ENCODE measurements around the gene HS6ST3. TPM values are rescaled to one million over a fixed set of nuclear protein-coding genes. Genes with fewer than 3 reads are reported as not detected.

HS6ST3 gene
- total and polyA plus RNA-seq, 8 donors = 0.03 to 0.15 (median 0.10) TPM

- DNase-seq (no peak), ATAC-seq (no peak)
- Histone ChIP-seq H3K27me3 (no peaks in the 10 kb centered on the region), H3K9me3 (no peaks in the 10 kb centered on the region), H3K4me1 (no peaks in the 10 kb centered on the region), H3K27ac (no peak overlapping the region), H3K36me3 (no peaks in the 10 kb centered on the region), H3K4me3 (no peak overlapping the region)
- TF ChIP-seq, protein P1, sequence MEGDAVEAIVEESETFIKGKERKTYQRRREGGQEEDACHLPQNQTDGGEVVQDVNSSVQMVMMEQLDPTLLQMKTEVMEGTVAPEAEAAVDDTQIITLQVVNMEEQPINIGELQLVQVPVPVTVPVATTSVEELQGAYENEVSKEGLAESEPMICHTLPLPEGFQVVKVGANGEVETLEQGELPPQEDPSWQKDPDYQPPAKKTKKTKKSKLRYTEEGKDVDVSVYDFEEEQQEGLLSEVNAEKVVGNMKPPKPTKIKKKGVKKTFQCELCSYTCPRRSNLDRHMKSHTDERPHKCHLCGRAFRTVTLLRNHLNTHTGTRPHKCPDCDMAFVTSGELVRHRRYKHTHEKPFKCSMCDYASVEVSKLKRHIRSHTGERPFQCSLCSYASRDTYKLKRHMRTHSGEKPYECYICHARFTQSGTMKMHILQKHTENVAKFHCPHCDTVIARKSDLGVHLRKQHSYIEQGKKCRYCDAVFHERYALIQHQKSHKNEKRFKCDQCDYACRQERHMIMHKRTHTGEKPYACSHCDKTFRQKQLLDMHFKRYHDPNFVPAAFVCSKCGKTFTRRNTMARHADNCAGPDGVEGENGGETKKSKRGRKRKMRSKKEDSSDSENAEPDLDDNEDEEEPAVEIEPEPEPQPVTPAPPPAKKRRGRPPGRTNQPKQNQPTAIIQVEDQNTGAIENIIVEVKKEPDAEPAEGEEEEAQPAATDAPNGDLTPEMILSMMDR (IDR thresholded peaks at IDR 0.05) = no peak
- intact Hi-C loops (cut with DNase I) = no loop called here
Measured at GRCh38 chr13:96161141-96161540, 71.2 kb downstream of the HS6ST3 start.

DNA sequence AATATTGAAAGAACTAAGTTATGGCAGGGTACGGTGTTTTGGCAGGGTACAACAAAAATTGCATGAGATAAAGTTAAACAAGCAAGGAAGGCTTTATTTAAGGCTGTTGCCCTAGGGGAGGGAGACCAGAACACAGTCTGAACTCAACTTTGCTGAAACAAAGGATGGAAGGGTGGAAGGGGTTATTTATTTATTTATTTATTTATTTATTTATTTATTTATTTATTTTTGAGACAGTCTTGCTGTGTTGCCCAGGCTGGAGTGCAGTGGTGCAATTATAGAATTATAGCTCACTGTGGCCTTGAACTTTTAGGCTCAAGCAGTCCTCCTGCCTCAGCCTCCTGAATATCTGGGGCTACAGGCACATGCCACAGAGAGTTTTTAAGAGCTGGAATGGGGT, 75.9 kb downstream of the HS6ST3 start:
- TF ChIP-seq, protein P1 (IDR thresholded peaks at IDR 0.05) = no peak
- H3K27ac ChIP-seq = no peak overlapping the region
- H3K4me3 ChIP-seq = no peak overlapping the region
- H3K9me3 ChIP-seq = no peaks in the 10 kb centered on the region
- H3K4me1 ChIP-seq = no peaks in the 10 kb centered on the region
- ATAC-seq (no peak), DNase-seq (no peak)
- intact Hi-C loops (cut with DNase I) = no loop called here
- no peaks in the 10 kb centered on the region for H3K27me3 ChIP-seq
- H3K36me3 ChIP-seq = no peaks in the 10 kb centered on the region

DNA sequence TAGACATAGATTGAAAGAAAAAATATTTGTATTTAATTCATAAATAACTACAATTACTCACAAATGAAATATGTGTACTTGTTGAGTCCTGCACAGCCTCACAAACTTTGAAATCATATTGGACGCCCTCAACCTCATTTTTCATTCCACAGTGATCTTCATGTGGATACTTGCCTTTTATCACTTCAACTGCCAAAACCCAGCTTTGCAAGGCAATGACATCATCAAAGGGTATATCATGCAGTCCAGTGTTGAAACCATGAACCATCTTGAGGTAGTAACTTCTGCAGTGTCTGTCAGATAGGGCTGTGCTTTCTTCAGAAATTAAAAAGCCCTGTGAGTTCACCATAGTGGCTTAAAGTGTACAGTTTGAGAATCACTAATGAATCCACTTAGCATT, 82.2 kb downstream of the HS6ST3 start:
- Histone ChIP-seq H3K9me3 (no peaks in the 10 kb centered on the region), H3K36me3 (no peaks in the 10 kb centered on the region), H3K27ac (no peak overlapping the region), H3K27me3 (no peaks in the 10 kb centered on the region), H3K4me1 (no peaks in the 10 kb centered on the region), H3K4me3 (no peak overlapping the region)
- ATAC-seq (no peak), DNase-seq (no peak)
- intact Hi-C loops (cut with DNase I) = no loop called here
- TF ChIP-seq, protein P1 (IDR thresholded peaks at IDR 0.05) = no peak

DNA sequence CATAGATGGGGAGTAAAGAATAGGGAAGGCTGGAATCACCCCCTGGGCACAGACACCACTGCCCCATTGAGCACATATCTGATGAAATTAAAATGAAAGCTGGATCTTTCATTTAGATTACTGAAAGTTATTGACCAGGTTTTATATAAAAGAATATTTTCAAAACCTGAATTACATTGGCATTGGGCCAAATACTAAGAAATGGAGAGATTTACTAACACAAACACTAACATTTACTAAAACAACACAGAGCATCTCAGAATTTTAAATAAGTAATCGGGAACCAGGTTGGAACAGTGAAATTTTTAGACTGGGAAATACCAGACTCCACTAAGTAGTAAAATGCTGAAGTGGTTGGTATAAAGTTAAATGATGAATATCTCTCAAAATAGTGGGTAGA, 88.9 kb downstream of the HS6ST3 start:
- TF ChIP-seq, protein P1 (IDR thresholded peaks at IDR 0.05) = no peak
- Histone ChIP-seq H3K36me3 (no peaks in the 10 kb centered on the region), H3K27ac (no peak overlapping the region), H3K4me1 (no peaks in the 10 kb centered on the region), H3K9me3 (no peaks in the 10 kb centered on the region), H3K27me3 (no peaks in the 10 kb centered on the region), H3K4me3 (no peak overlapping the region)
- DNase-seq (no peak), ATAC-seq (no peak)
- intact Hi-C loops (cut with DNase I) = no loop called here

DNA sequence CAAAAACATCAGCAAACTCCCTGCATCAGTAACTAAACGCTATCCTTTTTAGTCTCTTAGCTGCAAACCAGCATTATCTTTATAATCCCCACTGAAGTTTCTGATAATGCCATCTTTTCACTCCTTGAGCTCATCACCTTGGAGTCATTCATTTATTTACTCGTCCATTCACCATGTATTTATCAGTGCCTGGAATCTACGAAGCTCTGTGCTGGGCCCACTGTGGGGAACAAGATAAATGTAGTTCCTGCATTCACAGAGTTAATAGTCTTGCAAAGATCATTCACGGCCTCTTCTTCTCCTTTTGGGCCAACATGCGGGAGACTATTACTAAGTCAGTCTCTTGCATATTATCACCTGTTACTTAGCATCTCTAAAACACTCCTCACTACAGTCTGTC, 89.4 kb downstream of the HS6ST3 start:
- H3K27me3 ChIP-seq = no peaks in the 10 kb centered on the region
- no peak overlapping the region for H3K27ac ChIP-seq
- DNase-seq (no peak), ATAC-seq (no peak)
- no peak overlapping the region for H3K4me3 ChIP-seq
- H3K9me3 ChIP-seq = no peaks in the 10 kb centered on the region
- H3K36me3 ChIP-seq = no peaks in the 10 kb centered on the region
- no peaks in the 10 kb centered on the region for H3K4me1 ChIP-seq
- intact Hi-C loops (cut with DNase I) = no loop called here
- TF ChIP-seq, protein P1 (IDR thresholded peaks at IDR 0.05) = no peak
